ENCODE measurements around the gene CIZ1. TPM values are rescaled to one million over a fixed set of nuclear protein-coding genes. Genes with fewer than 3 reads are reported as not detected.

The CIZ1 gene
- total and polyA plus RNA-seq, 4 donors, result 18.5 to 157 (median 90.8) TPM

DNA sequence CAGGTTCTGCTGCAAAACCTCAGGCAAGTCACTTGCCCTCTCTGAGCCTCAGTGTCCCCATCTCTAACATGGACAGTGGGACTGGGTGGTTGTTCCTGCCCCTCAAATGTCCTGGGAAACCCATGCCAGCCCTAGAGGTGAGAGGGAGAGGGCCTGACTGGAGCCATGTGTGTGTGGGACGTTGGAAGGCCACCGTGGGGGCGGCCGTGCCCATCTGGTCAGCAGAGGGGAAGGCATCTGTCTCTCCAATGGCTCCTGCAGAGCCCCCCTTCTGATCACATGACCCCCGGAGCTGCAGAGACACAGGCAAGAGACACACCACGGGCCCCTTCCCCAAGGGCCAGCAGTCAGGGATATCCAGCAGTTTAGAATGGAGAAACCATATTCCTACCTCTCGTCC is 13.5 kb upstream of the CIZ1 start:
- 45% methylated on average over 4 of the region's 7 CpGs for WGBS (ENCODE audit: insufficient coverage)
- peaks cover 34% of the 10 kb centered on the region for H3K36me3 ChIP-seq (ENCODE audit: control insufficient read depth, insufficient read depth, low read length)
- H3K27me3 ChIP-seq (ENCODE audit: control insufficient read depth, insufficient read depth, low read length), result peaks cover 3% of the 10 kb centered on the region
- H3K4me3 ChIP-seq (ENCODE audit: low read depth, low read length), result peak overlapping the region; percentile 66
- no peak overlapping the region for H3K27ac ChIP-seq (ENCODE audit: low read depth, low read length)
- no peak for DNase-seq (ENCODE audit: low read depth in 4 of 6, low spot score in 6 of 6)
- no peaks in the 10 kb centered on the region for H3K9me3 ChIP-seq (ENCODE audit: control insufficient read depth, insufficient read depth, low read length)
- peaks cover 26% of the 10 kb centered on the region for H3K4me1 ChIP-seq (ENCODE audit: control insufficient read depth, insufficient read depth, low read length)

DNA sequence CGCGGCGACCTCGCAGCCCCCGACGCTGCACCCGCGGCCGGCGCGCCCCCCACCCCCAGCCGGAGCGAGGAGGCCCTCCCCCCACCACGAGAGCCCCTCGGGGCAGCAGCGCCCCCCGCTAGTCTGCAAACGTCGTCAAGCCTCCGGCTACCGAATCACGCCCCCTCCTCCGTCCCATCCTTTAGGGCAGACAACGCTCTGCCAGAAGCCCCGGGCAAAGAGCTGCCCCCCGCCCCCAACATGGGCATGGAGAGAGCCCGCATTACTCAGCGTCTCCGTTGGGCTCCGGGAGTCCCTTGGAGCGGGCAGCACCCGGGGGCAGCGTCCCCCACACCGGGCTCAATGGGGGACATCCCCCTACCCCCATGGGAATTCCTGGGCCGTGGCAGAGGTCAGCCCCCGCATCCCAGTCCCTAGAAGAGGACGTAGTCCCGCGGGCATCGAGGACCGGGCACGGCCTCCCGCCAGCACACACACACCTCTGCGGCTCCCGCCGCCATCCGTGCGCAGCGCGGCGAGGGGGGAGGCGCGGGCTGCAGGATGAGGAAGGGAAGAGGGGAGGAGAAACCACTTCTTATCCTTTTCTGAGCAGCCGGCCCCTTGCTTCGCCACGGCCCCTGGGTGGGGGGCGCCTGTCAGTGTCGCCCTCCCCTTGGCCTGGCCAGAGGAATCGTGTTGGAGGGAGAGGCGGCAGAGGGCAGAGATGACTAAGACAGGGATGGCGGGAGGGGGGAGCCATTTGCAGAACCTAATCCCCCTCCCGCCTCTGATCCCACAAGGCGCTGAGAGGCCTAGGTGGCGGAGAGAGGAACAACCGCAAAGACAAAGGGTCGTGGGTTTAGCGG is 12.6 kb upstream of the CIZ1 start:
- DNase-seq (ENCODE audit: low read depth in 4 of 6, low spot score in 6 of 6), result peak in 2 of 6 donors; percentile 74 to 82
- H3K36me3 ChIP-seq (ENCODE audit: control insufficient read depth, insufficient read depth, low read length), result peaks cover 25% of the 10 kb centered on the region
- H3K27me3 ChIP-seq (ENCODE audit: control insufficient read depth, insufficient read depth, low read length), result peaks cover 3% of the 10 kb centered on the region
- no peaks in the 10 kb centered on the region for H3K9me3 ChIP-seq (ENCODE audit: control insufficient read depth, insufficient read depth, low read length)
- peak overlapping the region; percentile 40 for H3K27ac ChIP-seq (ENCODE audit: low read depth, low read length)
- H3K4me3 ChIP-seq (ENCODE audit: low read depth, low read length), result peak overlapping the region; percentile 66
- WGBS (ENCODE audit: insufficient coverage), result under 1% methylated on average over 46 of the region's 67 CpGs
- peaks cover 26% of the 10 kb centered on the region for H3K4me1 ChIP-seq (ENCODE audit: control insufficient read depth, insufficient read depth, low read length)

GRCh38 chr9:128203024-128203706 is 11.8 kb upstream of the CIZ1 start, which contains the start of gene DNM1:
Gene DNM1 (plus strand): TSS chr9:128203379. CDS start chr9:128203471, 92 bp downstream.
- DNase-seq (ENCODE audit: low read depth in 4 of 6, low spot score in 6 of 6), result peak in 3 of 6 donors; percentile 62 to 90 (median 88)
- no peaks in the 10 kb centered on the region for H3K9me3 ChIP-seq (ENCODE audit: control insufficient read depth, insufficient read depth, low read length)
- H3K4me1 ChIP-seq (ENCODE audit: control insufficient read depth, insufficient read depth, low read length), result peaks cover 26% of the 10 kb centered on the region
- peak within 1 kb of the TSS; percentile 40 for H3K27ac ChIP-seq (ENCODE audit: low read depth, low read length)
- H3K27me3 ChIP-seq (ENCODE audit: control insufficient read depth, insufficient read depth, low read length), result peaks cover 3% of the 10 kb centered on the region
- H3K4me3 ChIP-seq (ENCODE audit: low read depth, low read length), result peak within 1 kb of the TSS; percentile 66
- H3K36me3 ChIP-seq (ENCODE audit: control insufficient read depth, insufficient read depth, low read length), result peaks cover 17% of the 10 kb centered on the region
- WGBS (ENCODE audit: insufficient coverage), result under 1% methylated on average over 72 of the region's 72 CpGs

GRCh38 chr9:128202648-128203023 is 11.3 kb upstream of the CIZ1 start:
- H3K27ac ChIP-seq (ENCODE audit: low read depth, low read length), result no peak overlapping the region
- H3K9me3 ChIP-seq (ENCODE audit: control insufficient read depth, insufficient read depth, low read length), result no peaks in the 10 kb centered on the region
- no peak overlapping the region for H3K4me3 ChIP-seq (ENCODE audit: low read depth, low read length)

GRCh38 chr9:128201441-128202369 is 10.3 kb upstream of the CIZ1 start:
- Histone ChIP-seq H3K36me3 (ENCODE audit: control insufficient read depth, insufficient read depth, low read length) (peaks cover 13% of the 10 kb centered on the region), H3K27ac (ENCODE audit: low read depth, low read length) (no peak overlapping the region), H3K4me1 (ENCODE audit: control insufficient read depth, insufficient read depth, low read length) (peaks cover 26% of the 10 kb centered on the region), H3K27me3 (ENCODE audit: control insufficient read depth, insufficient read depth, low read length) (peaks cover 3% of the 10 kb centered on the region), H3K4me3 (ENCODE audit: low read depth, low read length) (no peak overlapping the region), H3K9me3 (ENCODE audit: control insufficient read depth, insufficient read depth, low read length) (no peaks in the 10 kb centered on the region)
- no peak for DNase-seq (ENCODE audit: low read depth in 4 of 6, low spot score in 6 of 6)
- WGBS (ENCODE audit: insufficient coverage), result 56% methylated on average over 8 of the region's 13 CpGs

More at GRCh38 chr9:128202648-128203023, 11.3 kb upstream of the CIZ1 start:
- H3K36me3 ChIP-seq (ENCODE audit: control insufficient read depth, insufficient read depth, low read length), result peaks cover 14% of the 10 kb centered on the region
- peaks cover 3% of the 10 kb centered on the region for H3K27me3 ChIP-seq (ENCODE audit: control insufficient read depth, insufficient read depth, low read length)
- peaks cover 26% of the 10 kb centered on the region for H3K4me1 ChIP-seq (ENCODE audit: control insufficient read depth, insufficient read depth, low read length)
- DNase-seq (ENCODE audit: low read depth in 4 of 6, low spot score in 6 of 6), result peak in 1 of 6 donors; percentile 11
- 0% methylated on average over 1 of the region's 2 CpGs for WGBS (ENCODE audit: insufficient coverage)

DNA sequence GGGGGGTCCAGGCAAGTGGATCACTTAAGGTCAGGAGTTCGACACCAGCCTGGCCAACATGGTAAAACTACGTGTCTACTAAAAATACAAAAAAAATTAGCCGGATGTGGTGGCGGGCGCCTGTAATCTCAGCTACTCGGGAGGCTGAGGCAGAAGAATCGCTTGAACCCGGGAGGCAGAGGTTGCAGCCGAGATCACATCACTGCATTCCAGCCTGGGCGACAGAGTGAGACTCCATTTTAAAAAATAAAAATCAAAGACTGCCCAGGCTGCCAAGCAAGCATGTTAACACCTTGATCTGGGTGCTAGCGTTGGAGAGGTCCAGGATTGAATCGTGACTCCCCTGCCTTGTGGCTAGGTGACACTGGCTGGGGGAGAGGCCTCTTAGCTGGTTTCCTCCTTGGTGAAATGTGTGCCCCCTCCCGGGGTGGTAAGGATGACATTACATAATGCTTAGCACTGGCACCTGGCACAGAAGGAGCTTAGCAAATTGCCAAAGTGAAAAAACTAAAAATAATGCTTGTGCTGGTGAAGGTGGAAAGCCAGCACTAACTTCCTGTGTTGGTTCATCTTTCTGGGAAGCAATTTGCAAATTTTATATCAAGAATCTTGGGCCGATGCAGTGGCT is 2.2 kb upstream of the CIZ1 start:
- Histone ChIP-seq H3K36me3 (ENCODE audit: control insufficient read depth, insufficient read depth, low read length) (peaks cover 22% of the 10 kb centered on the region), H3K4me3 (ENCODE audit: low read depth, low read length) (peak overlapping the region; percentile 52), H3K9me3 (ENCODE audit: control insufficient read depth, insufficient read depth, low read length) (no peaks in the 10 kb centered on the region), H3K4me1 (ENCODE audit: control insufficient read depth, insufficient read depth, low read length) (peaks cover 32% of the 10 kb centered on the region), H3K27ac (ENCODE audit: low read depth, low read length) (no peak overlapping the region), H3K27me3 (ENCODE audit: control insufficient read depth, insufficient read depth, low read length) (no peaks in the 10 kb centered on the region)
- no peak for DNase-seq (ENCODE audit: low read depth in 4 of 6, low spot score in 6 of 6)
- 88% methylated on average over 14 of the region's 14 CpGs for WGBS (ENCODE audit: insufficient coverage)

- no peaks in the 10 kb centered on the region for H3K9me3 ChIP-seq (ENCODE audit: control insufficient read depth, insufficient read depth, low read length)
- H3K27me3 ChIP-seq (ENCODE audit: control insufficient read depth, insufficient read depth, low read length), result no peaks in the 10 kb centered on the region
- peak overlapping the region; percentile 83 for H3K4me3 ChIP-seq (ENCODE audit: low read depth, low read length)
- H3K4me1 ChIP-seq (ENCODE audit: control insufficient read depth, insufficient read depth, low read length), result peaks cover 32% of the 10 kb centered on the region
- H3K36me3 ChIP-seq (ENCODE audit: control insufficient read depth, insufficient read depth, low read length), result peaks cover 28% of the 10 kb centered on the region
- peak in 3 of 6 donors; percentile 78 to 92 (median 80) for DNase-seq (ENCODE audit: low read depth in 4 of 6, low spot score in 6 of 6)
- H3K27ac ChIP-seq (ENCODE audit: low read depth, low read length), result peak overlapping the region; percentile 86
- WGBS (ENCODE audit: insufficient coverage), result 16% methylated on average over 56 of the region's 56 CpGs
These were observed 1.4 kb upstream of the CIZ1 start for GRCh38 chr9:128192601-128193371.

- Histone ChIP-seq H3K4me1 (ENCODE audit: control insufficient read depth, insufficient read depth, low read length) (peaks cover 32% of the 10 kb centered on the region), H3K9me3 (ENCODE audit: control insufficient read depth, insufficient read depth, low read length) (no peaks in the 10 kb centered on the region), H3K36me3 (ENCODE audit: control insufficient read depth, insufficient read depth, low read length) (peaks cover 40% of the 10 kb centered on the region), H3K4me3 (ENCODE audit: low read depth, low read length) (peak overlapping the region; percentile 83), H3K27me3 (ENCODE audit: control insufficient read depth, insufficient read depth, low read length) (no peaks in the 10 kb centered on the region), H3K27ac (ENCODE audit: low read depth, low read length) (peak overlapping the region; percentile 73)
- DNase-seq (ENCODE audit: low read depth in 4 of 6, low spot score in 6 of 6), result peak in 2 of 6 donors; percentile 53 to 55
- 16% methylated on average over 31 of the region's 32 CpGs for WGBS (ENCODE audit: insufficient coverage)
These were observed 611 bp downstream of the CIZ1 start for GRCh38 chr9:128190516-128191405.

All from spinal cord (tissue), 10 donors.